ENCODE data around the gene CMTM7. TPM values are rescaled to one million over a fixed set of nuclear protein-coding genes. Genes with fewer than 3 reads are reported as not detected.

The CMTM7 gene
- total and polyA plus RNA-seq, 9 of the 15 experiments (the other 6 are each of a cell fraction or from before 2014, with no cell fraction given): 0.03 to 1.6 (median 0.42) TPM; not detected in 4

- Histone ChIP-seq H3K36me3 (ENCODE audit: control insufficient read depth, insufficient read depth, low read length) (no peaks in the 10 kb centered on the region), H3K27ac (ENCODE audit: extremely low read depth, low read depth, low read length) (no peak overlapping the region), H3K79me2 (ENCODE audit: control insufficient read depth, insufficient read depth, low read length) (no peaks in the 10 kb centered on the region), H3K27me3 (ENCODE audit: control insufficient read depth in 2 of 2, insufficient read depth in 2 of 2, low read length in 2 of 2) (peaks cover 28 to 42% of the 10 kb centered on the region in 2 experiments), H4K20me1 (replicated peaks; ENCODE audit: control insufficient read depth, insufficient read depth, low read length) (peaks cover 3% of the 10 kb centered on the region; the same call in 1 of the 2 replicates), H3K4me1 (replicated peaks in 1 of 2; ENCODE audit: control insufficient read depth in 2 of 2, insufficient read depth in 2 of 2, low read length in 2 of 2) (no peaks in the 10 kb centered on the region), H3K9ac (ENCODE audit: insufficient read depth in 1 of 2, low read depth in 2 of 2, low read length in 2 of 2) (no peak overlapping the region), H3K4me3 (no peak overlapping the region), H3K9me3 (replicated peaks; ENCODE audit: control insufficient read depth, insufficient read depth, low read depth, low read length) (no peaks in the 10 kb centered on the region), H3K9me1 (ENCODE audit: control insufficient read depth, insufficient read depth, low read length) (no peaks in the 10 kb centered on the region), H3K4me2 (ENCODE audit: insufficient read depth, low read length) (no peak overlapping the region), H2AFZ (ENCODE audit: low read depth, low read length) (no peak overlapping the region)
- 0% methylated on average over 4 of the region's 4 CpGs for WGBS (ENCODE audit: insufficient coverage, low coverage, missing lambda C conversion rate)
- ChIA-PET CTCF (ENCODE audit: low intra/inter-chr PET ratio) (no interaction called here), POLR2A (no interaction called here)
- intact Hi-C loops (cut with micrococcal nuclease) (no loop called here), in situ Hi-C loops (cut with MboI) (no loop called here)
- ATAC-seq (no peak), FAIRE-seq (no peak), DNase-seq (ENCODE audit: extremely low read depth in 1 of 4, low spot score in 3 of 4) (no peak)
- no TSS peak for BruUV-seq (replicated peaks)
- TF ChIP-seq ARNT (IDR thresholded peaks at IDR 0.05) (no peak), RREB1 (CRISPR knock-in tag; IDR thresholded peaks at IDR 0.05) (no peak), JUN (IDR thresholded peaks at IDR 0.05; ENCODE audit: borderline replicate concordance, low read depth, low read length) (no peak), JUN (CRISPR knock-in tag; IDR thresholded peaks at IDR 0.05; ENCODE audit: borderline replicate concordance) (no peak), HIVEP1 (CRISPR knock-in tag; IDR thresholded peaks at IDR 0.05) (no peak), HLTF (IDR thresholded peaks at IDR 0.05) (no peak), HMGN3 (IDR thresholded peaks at IDR 0.05; ENCODE audit: borderline replicate concordance, extremely low read depth, insufficient read length, low read depth, low read length) (no peak), L3MBTL2 (IDR thresholded peaks at IDR 0.05) (no peak), BRF1 (IDR thresholded peaks at IDR 0.05; ENCODE audit: borderline replicate concordance, extremely low read depth, insufficient read length) (no peak), CREB3L1 (IDR thresholded peaks at IDR 0.05; ENCODE audit: borderline replicate concordance, low read depth) (no peak), E2F1 (CRISPR knock-in tag; IDR thresholded peaks at IDR 0.05) (no peak), ZNF707 (CRISPR knock-in tag; conservative IDR thresholded peaks at IDR 0.05) (no peak), ZNF586 (CRISPR knock-in tag; conservative IDR thresholded peaks at IDR 0.05) (no peak), FOSL1 (tag; conservative IDR thresholded peaks at IDR 0.05) (no peak), ZNF76 (CRISPR knock-in tag; IDR thresholded peaks at IDR 0.05; ENCODE audit: borderline replicate concordance) (no peak), GATAD2B (IDR thresholded peaks at IDR 0.05; ENCODE audit: borderline replicate concordance) (no peak)
These were observed 31.2 kb upstream of the CMTM7 start for GRCh38 chr3:32360493-32360827.

Data from K562 (cell line).